Caki2 (cell line): ENCODE measurements around the gene TOMM6. TPM values are rescaled to one million over a fixed set of nuclear protein-coding genes. Genes with fewer than 3 reads are reported as not detected.
"Not testable (repeated sequence)": the region's sequence is repeated elsewhere in the genome, so short reads cannot be mapped to it uniquely, and the experiment has no call there.

Source experiments
- DNase-seq: peaks from one replicate; pipeline ENCODE4 v3.0.0-alpha.2; 2015; ENCODE audit warnings: low read depth
- in situ Hi-C: cut with HindIII; loops from 2 replicates; pipeline ENCODE4 v1.10.0; 2016; ENCODE audit warnings: low sequenced_read_pairs, low pct_unique_long_range_greater_than_20kb, mixed read lengths
- total RNA-seq: library from RNA; depleted of rRNA; stranded (reverse); fragments of >200 nt; shearing (Covaris generic); gene quantifications from 2 replicates; pipeline ENCODE4 v1.2.3, GENCODE V29; 2014; ENCODE audit warnings: low replicate concordance; rRNA removed

The TOMM6 gene
- total RNA-seq, 1 experiment from 2014 or later: 264 TPM

DNA sequence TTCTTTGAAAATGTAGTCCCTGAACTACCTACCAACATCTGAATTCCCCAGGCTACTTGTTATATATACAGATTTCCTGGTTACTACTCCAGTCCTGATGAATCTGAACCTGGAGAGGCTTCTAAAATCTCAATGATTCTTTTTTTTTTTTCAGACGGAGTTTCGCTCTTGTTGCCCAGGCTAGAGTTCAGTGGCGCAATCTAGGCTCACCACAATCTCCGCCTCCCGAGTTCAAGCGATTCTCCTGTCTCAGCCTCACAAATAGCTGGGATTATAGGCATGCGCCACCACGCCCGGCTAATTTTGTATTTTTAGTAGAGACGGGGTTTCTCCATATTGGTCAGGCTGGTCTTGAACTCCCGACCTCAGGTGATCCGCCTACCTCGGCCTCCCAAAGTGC is 24.5 kb downstream of the TOMM6 start:
- DNase-seq, in situ Hi-C loops: not testable (repeated sequence)

DNA sequence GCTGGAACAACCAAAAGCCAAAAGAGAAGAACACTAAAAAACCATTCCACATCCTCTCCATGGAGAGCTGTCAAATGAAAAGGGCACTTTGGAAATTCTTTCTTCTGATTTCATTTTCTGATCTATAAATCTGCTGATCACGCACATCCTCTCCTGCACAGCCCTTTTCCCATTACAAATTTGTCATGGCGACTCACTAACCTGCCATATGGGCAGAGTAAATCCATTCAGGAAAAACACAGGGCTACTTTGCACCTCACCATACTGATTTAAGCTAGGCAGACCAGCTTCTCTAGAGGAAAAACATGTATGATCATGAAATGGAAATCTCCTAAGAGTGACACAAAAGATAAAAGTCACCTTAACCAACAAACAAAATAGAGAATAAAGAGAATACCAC is 26.0 kb downstream of the TOMM6 start:
- no peak for DNase-seq
- in situ Hi-C loops: no loop called here

DNA sequence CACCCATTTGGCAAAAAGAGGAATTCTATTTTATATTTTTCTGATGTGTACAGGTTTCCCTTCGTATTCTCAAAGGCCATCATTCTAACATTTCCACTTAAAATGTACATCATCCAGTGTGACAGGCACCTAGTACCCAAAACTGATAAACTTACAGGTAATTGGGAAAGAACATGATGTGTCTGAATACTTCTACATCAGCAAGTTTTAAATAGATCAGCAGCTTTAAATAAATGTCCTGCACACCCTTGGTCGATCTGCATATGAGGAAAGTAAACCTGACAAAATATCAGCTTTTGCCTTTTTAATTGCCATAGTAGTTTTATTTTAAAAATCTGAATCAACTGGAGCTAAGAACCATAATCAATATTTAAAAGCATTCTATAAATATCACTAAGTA is 26.5 kb downstream of the TOMM6 start:
- DNase-seq: no peak
- in situ Hi-C loops: no loop called here

DNA sequence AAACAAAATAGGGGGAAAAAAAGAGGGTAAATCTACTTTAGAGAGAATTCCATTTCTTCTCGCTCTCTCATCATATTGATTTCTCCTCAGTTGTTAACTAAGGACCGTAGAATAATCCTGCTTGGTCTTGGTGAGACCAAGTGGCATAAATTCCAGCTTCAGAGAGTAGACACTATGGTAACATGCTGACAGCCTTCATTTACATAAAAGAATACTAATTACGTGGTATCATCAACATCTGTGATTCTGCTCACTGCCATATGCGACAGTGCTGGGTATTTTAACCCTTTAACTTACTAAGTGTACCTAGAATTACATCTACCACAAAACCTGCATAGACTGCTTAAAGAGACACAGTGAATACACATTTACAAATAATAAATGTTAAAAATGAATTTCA is 27.1 kb downstream of the TOMM6 start:
- in situ Hi-C loops: no loop called here
- DNase-seq: no peak

DNA sequence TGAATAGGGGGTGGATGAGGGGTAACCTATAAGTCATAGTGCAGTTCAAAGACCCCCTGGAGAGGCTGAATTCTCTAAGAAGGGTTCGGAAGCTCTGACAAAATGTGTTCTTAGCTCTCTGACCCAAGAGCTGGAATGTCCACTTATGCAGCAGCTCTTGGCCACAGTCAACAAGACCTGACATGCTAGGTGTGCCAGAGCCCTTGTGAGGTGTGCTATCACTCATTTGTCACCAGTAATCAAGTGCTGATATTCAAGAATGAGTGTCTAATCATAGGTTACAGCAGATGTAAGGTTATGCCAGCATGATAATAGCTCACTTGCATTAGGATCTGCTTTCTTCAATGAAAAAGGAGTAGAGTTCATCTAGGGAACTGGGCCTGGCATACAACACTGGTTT is 28.1 kb downstream of the TOMM6 start:
- DNase-seq: no peak
- in situ Hi-C loops: no loop called here

DNA sequence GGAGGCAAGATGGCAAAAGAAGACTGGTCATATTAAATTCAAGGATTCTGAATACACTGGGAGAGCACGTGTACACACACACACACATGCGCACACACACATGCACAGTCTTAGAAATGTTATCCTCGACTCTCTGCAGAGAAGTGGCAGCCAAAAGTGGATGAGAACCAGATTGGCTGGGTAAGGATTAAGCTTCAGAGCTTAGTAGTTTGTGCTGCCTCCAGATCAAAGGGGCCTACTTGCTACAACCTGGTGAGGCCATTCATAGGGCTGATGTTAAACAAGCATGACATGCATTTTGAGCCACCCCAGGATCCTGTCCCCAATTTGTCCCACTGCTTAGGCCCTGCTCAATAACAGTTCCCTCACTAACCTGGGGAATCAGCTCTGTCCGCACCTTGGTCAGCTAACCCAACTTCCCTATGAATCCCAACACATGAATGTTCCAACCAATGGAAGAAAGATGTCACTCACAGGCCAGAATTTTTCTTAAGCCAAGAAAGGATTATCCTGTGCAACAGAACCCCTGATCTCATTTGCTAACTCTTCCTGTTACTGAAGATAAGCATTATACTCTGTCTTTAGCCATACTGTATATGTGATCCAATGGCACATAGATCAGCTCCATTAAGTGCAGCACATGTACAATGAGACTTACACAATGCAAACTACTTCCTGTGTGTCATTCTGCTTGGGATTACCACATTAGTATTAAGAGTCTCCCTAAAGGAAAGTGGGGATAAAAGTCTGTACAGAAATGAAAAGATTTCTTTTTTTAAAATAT is 31.0 kb downstream of the TOMM6 start:
- DNase-seq: no peak
- in situ Hi-C loops: no loop called here

DNA sequence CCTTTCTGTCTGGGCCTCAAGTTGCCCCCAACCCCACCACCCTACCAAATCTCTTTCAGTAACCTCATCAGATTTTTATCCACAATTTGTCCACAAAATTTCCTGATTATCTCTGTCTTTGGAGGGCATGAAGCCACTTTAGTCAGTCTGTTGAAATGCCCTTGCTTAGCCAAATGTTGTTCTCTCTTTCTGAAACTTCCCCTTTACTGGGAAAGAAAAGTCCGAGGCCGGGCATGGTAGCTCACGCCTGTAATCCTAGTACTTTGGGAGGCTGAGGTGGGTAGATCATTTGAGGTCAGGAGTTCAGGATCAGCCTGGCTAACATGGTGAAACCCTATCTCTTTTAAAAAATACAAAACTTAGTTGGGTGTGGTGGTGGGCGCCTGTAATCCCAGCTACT is 33.8 kb downstream of the TOMM6 start:
- no peak for DNase-seq
- in situ Hi-C loops: no loop called here

DNA sequence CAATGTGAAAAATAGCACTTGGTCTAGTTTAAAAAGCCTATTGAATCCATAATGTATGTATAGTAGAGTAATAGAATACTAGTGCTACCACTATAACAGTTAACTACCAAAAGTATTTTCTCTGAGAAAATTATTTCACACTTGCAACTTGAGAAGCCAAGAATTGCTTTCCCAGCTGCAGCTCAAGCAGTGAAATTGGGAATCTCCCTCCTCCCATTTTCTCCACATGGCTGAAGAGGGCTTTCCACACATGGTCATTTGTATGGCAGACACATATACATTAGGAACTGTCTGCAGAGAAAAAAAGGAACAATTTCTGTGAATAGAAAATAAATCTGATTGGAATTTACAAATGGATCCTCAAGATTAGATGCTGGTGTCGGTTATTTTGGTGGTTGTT is 34.5 kb downstream of the TOMM6 start:
- DNase-seq: no peak
- in situ Hi-C loops: no loop called here

DNA sequence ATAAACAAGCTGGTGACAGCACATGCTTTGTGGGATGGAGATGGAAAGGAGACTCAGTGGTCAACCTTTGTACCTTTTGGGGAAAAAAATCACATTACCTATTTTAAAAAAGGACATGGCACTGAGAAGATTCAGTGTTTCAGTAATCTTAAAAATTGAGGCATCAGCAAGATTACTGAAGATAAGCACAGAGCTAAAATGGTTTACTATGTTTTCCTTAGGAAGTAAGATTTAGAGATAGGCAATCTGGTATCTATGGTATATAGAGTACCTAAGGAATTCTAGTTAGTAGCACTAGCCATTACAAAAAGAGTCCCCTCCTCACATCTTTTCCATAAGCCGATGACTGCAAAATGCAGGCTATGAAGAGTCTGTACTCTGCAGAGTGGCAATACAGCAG is 35.7 kb downstream of the TOMM6 start:
- no peak for DNase-seq
- in situ Hi-C loops: no loop called here

DNA sequence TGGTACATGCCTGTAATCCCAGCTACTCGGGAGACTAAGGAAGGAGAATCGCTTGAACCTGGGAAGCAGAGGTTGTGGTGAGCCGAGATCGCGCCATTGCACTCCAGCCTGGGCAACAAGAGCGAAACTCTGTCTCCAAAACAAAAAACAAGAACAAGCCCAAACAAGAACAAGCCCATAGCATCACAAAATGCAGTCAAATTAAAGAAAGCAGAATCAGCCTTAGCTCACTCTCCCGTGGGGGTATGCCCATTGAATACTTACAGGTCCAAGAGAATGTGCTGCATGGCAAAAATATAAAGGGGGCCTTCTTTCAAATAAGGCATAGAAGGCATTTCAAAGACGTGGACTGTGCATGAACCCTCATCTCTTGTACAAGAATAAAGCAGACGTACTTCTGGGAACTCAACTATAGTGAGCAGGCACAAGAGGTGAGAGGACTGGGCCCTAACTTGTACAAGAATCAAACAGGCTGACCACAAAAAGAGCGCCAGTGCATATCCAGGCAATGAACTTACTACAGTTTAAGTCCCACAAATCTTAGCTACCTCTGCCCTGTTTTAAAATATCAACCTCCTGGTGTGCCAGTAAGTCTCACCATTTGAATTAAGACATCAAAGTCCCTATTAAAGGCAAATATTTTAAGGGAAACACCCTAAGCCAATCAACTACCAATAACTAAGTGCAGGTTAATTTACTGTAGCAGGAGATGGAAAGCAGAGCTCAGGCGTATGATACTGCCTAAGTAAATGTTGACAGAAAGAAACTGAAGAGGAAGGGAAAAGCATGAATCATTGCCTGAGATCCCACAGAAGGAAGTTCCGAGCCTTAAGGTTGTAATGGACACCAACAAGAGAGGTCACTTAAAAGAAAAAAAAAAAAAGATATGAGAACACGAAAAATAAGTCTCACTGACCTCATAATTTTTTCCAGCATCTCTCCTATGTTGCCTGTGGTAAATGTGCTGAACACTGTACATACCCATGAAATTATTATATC is 37.4 kb downstream of the TOMM6 start:
- in situ Hi-C loops: no loop called here
- peak; percentile 37 for DNase-seq

DNA sequence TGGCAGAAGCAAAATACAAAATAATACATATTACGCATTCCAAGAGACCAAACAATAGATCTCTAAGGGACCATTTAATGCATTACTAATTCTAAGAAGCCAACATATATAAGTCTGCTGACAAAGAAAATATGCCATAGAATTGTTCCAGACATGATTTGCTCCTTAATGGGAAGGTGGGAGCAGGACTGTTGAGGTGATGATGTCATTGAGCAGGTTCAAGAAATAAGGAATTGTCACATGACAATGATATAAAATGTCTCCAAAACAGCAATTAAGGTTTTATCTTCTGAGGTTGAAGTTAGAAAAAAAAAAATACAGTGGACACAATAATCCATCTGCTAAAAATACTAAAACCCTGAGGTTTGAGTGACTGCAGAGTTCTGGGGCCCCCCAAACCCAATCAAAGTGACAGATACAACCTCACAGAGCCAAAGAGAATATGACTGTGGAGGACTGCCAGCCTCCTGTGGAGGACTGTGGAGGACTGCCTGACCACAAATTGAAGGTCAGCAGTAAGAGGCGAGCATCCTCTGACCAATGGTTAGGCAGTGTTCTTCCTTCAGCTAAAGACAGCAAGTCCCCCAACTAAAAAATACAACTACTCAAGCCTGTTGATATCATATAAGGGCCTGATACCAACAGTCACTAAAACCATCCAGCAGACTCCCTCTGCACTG is 39.0 kb downstream of the TOMM6 start:
- no peak for DNase-seq
- in situ Hi-C loops: no loop called here

DNA sequence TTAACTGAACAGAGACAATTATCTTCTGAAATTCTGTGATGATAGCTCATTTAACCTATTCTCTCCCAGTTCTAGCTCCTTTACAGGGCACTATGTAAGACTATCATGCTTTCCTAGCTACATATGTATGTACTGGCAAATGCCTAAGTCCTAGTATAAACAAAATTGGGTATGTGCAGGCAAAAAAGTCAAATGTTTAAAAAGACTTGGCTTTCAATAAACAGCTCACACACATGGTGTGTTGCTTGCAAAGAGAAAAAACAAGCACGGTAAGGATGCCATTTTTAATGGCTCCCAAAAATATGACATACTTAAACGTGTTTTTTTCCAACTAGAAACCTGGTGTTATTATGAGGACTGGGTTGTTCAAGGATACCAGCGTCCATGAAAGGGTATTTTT is 44.8 kb downstream of the TOMM6 start:
- in situ Hi-C loops: no loop called here
- no peak for DNase-seq

DNA sequence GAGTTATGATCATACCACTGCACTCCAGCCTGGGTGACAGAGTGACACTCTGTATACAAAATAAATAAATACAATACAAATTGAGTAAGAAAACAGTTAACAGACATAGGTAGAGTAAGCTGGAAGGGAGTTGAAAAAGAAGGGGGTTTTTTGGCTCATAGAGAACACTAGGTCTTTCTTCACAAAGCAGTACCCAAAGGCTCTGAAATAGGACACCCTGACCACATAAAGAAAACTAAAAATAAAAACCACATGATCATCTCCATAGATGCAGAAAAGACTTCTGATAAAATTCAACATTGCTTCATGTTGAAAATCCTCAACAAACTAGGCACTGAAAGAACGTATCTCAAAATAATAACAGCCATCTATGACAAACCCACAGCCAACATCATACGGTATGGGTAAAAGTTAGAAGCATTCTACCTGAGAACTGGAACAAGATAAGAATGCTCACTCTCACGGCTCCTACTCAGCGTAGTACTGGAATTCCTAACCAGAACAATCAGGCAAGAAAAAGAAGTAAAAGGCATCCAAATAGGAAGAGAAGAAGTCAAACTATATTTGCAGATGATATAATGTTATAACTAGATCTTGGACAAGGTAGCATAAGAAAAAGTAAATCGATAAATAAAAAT is 48.6 kb downstream of the TOMM6 start:
- no peak for DNase-seq
- in situ Hi-C loops: no loop called here

DNA sequence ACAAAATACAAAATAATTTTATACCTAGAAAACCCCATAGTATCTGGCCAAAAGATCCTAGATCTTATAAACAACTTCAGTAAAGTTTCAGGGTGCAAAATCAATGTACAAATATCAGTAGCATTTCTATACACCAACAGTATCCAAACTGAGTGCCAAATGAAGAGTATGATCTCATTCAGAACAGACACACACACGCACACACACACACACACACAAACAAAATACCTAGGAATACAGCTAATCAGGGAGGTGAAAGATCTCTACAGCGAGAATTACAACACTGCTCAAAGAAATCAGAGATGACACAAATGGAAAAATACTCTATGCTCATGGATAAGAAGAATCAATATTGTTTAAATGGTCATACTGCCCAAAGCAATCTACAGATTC is 49.2 kb downstream of the TOMM6 start:
- no peak for DNase-seq
- in situ Hi-C loops: no loop called here

Other genes starting within 250 kb of the TOMM6 start
- gene FOXP4, start 241.3 kb upstream of the TOMM6 start, total RNA-seq: 0.03 and 1.6 TPM in 2 replicates
- 0.35 TPM in 1 of 2 replicates, not detected in the other for gene MDFI, start 149.2 kb upstream of the TOMM6 start, total RNA-seq
- 6.0 and 13.1 TPM in 2 replicates for gene TFEB, start 52.1 kb upstream of the TOMM6 start, total RNA-seq
- 5.8 TPM in 1 of 2 replicates, not detected in the other for gene PGC, start 40.3 kb upstream of the TOMM6 start, total RNA-seq
- 2.0 and 2.8 TPM in 2 replicates for gene FRS3, start 7.8 kb upstream of the TOMM6 start, total RNA-seq
- gene PRICKLE4, start 6.9 kb upstream of the TOMM6 start, total RNA-seq: 0.20 TPM in 1 of 2 replicates, not detected in the other
- 1.6 and 3.1 TPM in 2 replicates for gene USP49, start 107.7 kb downstream of the TOMM6 start, total RNA-seq
- 24.5 and 37.1 TPM in 2 replicates for gene MED20, start 133.4 kb downstream of the TOMM6 start, total RNA-seq
- gene BYSL, start 133.8 kb downstream of the TOMM6 start, total RNA-seq: 139 and 161 TPM in 2 replicates
- 209 and 278 TPM in 2 replicates for gene CCND3, start 154.1 kb downstream of the TOMM6 start, total RNA-seq